ENCODE results near the gene ARHGAP21.
"Not testable (repeated sequence)": the region's sequence is repeated elsewhere in the genome, so short reads cannot be mapped to it uniquely, and the experiment has no call there.

The ARHGAP21 gene

DNA sequence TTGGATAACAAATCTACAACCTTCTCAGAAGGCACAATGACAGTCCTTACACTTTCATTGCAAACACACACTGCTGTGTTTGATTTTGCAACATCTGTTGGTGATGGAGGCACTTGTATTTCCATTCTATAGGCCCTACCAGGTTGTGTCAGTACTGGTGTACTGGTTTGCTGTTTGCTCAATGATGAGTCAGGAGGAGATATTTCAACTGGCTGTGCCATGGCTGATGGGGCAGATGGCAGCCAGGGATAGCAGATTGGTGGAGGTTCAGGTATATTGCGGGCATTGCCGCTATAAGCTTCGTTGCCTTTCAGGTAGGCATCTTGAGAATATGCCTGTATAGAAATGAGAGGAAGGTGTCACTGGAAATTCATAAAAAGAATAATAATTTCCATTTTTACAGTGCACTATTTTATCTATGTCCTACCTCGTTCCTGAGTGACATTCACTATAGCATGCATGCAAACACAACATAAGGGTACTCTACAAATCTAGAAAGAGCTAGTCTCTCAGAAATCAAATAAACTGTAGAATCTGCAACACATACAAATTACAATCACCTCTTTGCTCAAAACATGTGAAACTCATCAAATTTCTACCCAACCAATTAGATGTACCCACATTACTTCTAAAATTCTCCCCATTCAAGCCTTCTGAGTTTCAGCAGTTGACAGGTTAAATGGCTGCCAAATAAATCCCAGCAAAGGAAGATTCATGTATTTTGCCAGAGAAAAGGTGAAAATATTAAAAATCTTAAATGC, 102.5 kb downstream of the ARHGAP21 start:
- DNase-seq: not testable (repeated sequence)

DNA sequence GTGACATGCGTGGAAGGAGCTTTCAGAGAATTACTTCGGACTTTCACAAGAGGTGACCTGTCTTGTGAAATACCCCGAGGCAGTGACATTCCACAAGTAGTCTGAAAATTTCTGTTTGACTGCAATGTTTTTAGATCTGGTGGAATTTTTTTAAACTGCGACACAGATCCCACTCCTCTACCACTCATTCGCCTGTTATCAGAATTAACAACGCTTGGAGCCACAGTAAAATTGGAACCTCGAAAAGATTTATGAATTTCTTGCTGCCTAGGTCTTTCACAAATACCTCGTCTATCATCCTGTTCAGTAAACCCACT, 103.7 kb downstream of the ARHGAP21 start:
- not testable (repeated sequence) for DNase-seq

DNA sequence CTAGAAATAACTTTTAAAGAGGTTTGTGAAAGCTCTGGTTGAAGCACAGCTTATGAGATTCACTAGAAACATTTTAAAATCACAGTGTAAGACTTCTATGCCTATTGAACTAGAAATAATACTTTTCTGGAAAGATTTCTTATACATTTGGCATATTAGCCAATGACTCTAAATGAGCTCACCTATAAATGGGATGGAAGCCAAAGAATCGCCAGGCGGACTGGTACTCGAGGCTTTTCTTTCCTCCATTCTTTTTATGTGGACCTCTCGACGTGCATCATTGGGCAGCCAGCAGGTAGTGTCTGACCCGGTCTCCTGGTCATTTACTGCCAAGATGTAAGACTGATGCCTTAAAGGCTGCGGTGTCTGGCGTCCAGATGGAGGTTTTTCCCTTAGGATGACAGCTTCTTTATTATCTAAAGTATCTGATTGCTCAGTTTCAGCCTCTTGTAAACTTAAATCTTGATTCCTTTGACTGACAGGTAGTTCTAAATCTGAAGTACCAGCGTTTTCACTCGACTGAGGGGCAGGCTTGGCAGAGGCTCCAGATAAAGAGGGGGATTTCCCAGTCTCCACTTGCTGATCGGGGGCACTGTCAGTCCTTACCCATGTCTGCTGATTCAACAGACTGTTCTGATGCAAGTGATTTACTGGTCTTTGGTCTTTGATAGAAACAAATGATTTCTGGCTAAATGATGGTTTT, 104.2 kb downstream of the ARHGAP21 start:
- DNase-seq: not testable (repeated sequence)

DNA sequence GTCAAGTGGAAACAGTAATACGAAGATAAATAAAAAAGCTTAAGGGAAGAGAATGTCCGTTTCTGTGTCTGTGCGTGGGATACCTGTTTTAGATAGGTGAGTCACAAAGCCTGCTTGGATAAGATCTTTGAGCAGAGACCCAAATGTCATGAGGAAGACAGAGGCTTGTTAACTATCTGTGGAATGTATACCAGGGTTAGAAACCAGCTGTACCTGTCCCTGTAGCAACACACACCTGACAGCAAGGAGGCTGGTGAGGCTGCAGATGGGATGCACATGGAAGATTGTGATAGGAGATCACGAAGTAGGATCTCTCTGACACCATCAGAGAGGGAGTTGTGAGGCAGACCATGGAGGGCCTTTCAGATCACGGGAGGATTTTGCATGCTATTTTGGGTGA, 105.3 kb downstream of the ARHGAP21 start:
- DNase-seq: no peak

DNA sequence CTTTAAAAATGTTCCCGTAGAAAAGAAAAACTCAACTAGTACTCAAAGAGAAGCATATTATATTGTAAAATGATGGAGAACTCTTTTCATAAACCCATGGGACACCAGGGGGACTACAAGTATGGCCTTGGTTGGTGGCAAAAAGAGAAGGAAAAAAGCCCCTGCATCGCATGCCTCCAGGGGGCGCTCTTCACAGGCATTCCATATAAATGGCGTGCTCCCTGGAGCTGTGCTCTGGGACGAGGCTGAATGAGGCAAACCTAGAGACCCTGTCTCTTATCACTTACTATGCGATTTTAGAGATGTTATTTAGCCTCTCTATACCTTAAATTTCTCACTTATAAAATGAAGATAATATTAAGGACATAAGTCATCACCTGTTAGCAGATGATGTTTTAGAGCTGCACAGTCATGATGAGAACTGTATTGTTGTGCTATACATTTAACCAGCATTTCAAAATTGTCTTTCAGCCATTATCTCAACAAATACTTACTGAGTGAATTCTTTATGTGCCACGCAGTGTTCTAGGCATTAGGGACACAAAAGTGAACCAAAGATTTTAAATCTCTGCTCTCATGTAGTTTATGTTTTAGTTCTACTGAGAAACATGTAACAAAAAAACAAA, 105.8 kb downstream of the ARHGAP21 start:
- peak; percentile 67 for DNase-seq

DNA sequence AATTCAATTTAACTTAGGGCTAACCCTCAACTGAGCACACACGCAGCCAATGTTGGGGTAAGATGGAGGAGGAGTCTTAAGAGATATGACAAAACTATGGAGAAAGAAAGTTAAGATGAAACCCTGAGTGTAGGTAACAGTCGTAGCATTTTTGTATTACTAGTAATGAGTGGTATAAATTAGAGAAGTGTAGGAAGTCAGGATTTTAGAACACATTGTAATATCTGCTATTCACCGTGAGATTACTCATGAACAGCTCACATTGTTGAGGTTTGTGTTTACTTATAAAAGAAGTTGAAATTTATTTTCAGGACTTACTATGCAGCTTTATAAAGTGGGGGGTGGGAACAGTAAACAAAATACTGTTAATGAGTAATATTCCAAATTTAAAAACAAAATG, 107.2 kb downstream of the ARHGAP21 start:
- no peak for DNase-seq

DNA sequence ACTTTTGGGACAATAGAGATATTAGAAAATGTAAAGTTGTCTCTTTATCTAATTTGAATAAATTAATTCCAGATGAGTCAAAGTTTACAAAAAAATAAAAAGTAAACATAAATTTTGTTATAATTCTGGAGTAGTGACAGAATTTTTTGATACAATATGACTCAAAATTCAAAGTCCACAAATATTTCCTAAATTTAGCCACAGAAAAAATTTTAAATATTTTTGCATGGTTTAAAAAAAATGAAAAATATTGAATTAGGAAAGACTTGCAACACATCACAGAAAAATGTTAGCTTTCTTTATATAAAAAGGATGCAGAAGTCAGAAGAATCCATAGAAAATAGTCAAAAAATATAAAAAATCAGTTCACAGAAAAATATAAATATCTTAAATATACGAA, 117.7 kb downstream of the ARHGAP21 start:
- no peak for DNase-seq

DNA sequence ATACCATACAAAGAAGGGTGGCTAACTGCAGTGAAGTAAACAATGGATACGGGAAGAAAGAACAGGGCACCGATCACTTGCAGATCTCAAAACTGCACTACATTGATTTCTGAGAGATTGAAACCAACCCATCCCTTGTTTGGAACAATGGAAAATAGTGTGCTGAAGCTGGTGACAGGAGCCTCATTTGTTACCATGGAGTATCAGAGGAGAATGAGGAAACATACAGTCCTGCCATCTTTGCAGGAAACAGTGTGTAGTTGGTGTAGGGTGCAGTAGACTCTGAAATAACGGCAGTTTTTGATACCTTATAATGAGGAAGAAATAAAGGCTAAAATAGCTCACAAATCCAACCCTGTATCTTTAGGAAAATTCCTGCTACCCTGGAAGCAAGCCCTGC, 118.5 kb downstream of the ARHGAP21 start:
- DNase-seq: no peak

DNA sequence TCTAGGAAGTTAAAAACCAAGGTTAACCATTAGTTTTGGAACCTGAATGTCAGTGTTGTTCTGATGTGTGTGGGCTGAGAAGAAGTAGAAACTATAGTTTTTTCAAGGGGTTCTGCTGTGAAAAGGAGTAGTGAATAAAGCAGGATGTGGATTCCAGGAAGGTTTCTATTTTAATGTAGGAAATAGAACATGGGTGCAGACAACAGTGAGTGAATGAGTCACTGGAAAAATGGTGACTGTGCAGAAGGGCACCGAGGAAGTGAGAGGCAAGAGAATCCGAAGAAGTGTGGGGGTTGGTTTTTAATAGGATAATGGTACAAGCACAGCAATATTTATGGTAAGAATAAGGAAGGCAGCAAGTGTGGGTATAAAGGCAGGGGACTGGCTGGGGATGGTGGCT, 120.4 kb downstream of the ARHGAP21 start:
- DNase-seq: no peak

DNA sequence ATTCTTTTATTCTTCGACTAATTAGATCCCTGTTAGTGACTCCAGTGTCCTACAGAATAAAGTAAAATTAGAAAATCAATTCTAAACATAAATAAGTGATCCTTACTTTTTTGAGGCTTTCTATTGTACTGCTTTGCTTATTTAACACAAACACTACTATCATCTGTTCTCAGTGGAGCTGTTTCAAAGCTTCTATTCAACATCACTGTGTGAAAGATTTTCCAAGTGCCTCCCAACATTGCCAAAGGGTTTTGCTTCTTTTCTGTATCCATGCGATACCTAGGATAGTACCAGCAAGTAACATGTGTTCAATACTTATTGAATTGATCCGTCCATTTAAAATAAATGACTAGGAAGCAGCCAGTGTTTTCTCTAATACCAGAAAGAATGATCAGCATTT, 125.7 kb downstream of the ARHGAP21 start:
- no peak for DNase-seq

DNA sequence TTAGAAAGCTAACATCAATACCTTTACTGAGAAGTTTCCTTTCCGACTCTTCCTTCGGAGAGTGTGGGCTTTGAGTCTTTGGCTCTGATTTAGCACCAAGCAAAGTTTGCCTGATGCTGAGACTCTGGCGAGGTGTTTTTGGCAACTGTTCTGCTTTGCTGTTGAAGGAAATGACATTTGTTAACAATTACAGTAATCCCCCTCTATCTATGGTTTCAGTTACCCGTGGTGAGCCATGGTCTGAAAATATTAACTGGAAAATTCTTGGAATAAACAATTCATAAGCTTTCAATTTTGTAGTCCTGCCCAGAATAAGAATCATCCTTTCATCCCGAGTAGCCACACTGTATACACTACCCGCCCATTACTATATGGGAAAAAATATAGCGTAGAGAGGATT, 126.3 kb downstream of the ARHGAP21 start:
- no peak for DNase-seq

DNA sequence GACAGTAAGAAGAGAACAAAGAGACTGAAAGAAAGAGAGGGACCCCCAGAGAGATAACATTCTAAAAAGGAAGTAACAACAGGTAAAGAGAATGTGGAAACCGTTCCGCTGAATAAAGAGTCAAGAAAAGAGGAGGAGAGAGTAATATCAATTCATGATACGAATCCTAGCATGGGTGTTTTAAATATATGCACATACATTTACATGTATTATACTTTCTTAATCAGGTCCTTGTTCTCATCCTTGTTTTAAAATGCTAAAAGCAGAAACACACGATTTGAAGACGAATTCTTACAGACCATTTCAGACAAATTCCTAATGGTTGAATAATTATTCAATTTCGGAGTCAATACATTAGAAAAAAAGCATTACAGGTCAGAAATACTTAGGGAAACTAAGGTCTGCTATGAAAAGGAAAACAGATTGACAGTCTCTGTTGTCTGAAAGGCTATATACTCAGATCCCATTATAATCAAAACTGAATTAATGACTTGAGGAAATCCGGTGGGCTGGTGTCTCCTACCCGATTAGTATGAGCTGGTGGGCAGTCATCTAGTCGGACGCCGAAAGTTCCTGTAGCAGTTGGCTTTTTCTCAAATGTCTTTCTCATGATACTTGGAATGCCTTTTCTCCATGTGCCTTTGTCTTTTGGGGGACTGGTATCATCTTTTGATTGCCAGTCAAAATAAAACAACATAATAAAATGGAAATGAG, 127.3 kb downstream of the ARHGAP21 start:
- no peak for DNase-seq

DNA sequence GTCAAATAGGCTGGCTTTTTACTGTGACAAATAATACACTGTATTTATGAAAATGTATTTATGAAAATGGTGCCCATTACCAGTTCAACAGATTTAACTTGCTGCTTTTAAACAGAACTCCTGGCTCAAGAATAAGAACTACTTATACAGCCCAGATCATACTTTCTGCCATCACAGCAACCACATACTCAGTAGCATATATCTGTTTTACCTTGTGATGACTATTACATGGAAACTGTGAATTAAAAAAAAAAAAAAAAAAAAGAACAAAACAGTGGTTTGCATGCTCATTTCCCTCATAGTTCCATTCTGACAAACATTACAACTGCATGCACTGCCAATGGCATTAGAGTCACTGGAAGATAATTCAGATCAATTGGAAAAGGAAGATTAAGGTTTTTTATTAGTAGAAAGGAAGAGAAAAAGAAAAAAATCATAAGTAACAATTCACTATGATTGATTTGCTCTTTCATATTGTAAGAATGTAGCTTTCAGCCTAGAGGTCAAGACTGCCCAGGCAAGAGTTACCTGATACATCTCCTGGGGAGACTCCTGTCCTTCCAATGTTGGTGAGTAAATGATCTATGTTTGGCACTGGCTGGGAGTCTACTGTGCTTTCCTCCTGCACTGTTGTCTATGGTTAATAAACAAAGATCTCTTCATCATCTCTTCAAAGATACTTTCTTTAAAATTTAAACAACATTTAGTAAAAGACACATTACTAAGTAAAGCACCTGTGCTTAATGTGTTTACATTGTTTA, 132.8 kb downstream of the ARHGAP21 start:
- DNase-seq: no peak

DNA sequence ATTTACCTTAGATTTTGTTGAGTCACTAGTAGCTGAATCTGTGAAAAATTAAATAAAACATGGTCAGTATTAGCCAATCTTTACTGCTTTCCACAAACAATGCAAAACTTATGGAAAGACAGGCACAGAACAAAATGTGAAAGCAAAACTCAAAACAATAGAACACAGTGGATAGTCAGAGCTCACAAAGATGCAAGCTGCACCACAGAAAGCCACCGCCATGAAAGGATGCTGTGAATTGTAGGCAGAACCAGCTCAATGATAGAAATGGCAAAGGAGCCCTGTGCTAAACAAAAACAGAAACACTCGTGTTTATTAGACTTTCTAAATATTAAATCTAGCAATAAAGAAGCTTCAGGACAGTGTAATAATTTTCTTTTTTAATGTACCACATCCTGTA, 134.4 kb downstream of the ARHGAP21 start:
- no peak for DNase-seq

DNA sequence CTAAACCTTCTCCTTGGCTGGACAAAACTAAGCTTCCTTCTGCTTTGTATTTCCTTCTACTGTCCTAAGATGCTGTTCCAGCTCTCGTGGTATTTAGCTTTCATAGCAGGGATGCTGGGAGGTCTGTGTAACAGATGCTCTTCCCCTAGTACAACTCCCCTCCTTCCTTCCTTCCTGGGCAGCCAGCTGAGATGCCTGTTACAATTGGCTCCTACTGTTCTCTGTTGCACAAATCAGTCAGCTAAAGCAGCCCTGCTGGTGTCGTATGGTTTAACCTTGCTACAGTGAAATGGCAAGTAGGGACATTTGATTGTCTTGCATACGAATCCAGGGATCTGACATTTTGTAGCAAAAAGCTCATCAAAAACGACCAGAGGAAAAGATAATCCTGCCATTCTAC, 143.8 kb downstream of the ARHGAP21 start:
- DNase-seq: no peak

DNA sequence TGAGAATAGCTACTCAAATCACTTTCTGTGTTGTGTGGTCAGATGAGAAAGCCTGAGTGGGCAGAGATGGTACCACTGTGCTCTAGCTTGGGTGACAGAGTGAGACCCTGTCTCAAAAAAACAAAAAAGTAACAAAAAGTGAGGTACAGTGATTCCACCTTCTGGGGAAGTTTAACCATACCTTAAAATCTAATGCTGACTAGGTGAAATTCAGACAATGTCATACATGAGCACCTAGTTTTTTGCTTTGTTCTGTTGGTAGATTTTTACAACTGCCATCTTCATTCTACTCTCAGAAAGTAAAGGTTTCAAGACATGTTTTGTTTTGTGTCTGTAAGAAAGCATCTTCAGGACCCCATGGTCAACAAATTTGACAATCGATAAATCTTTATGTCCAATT, 144.2 kb downstream of the ARHGAP21 start:
- DNase-seq: no peak

DNA sequence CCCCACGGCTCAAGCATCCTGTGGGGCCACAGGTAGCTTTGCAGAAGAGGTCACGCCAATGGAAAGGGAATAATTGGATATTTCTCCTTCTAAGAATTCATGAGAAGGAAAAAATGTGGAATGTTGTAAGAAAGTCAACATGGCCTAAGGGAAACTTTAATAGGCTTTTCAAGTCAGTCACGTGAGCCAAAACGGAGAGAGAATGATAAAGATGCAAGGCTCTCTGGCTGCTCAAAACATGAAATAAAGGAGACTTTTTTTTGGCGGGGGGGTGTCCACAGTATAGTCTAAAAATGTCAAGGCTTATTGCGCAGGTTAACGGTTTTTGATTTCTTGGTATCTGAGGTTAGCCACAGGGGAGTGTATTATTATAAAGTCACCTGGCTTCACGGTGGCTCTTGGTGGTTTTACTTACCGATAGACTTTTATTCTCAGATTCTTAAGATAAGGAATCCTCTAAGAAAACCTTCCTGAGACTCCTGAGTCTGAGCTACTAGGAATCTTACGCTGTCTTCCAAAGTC, 148.1 kb downstream of the ARHGAP21 start:
- DNase-seq: no peak

DNA sequence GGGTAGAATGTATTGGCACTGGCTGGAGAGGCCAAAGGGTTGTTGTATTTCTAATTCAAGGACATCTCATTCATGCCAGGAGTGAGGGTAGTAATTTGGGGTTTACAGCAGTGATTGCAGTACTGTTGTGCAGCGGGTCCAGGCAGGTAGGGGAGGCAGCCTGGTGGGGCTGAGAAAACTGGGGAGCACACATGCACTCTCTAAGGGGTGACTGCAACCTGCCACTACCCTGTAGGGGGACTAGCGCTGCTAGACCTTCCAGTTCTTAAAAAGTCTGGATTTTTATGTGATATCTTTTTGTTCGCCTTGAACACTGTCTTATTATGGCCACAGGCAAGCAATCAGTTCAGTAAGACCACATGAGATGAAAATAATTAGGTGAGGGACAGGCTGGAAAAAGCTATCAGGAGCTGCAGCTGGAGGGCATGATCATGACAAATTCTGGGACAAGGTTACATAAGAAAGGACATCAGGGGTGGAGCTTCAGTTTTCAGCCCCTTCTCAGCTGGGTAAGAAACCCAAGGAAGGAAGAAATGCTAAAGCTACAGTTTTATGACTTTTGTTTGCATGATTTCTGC, 149.0 kb downstream of the ARHGAP21 start:
- no peak for DNase-seq

DNA sequence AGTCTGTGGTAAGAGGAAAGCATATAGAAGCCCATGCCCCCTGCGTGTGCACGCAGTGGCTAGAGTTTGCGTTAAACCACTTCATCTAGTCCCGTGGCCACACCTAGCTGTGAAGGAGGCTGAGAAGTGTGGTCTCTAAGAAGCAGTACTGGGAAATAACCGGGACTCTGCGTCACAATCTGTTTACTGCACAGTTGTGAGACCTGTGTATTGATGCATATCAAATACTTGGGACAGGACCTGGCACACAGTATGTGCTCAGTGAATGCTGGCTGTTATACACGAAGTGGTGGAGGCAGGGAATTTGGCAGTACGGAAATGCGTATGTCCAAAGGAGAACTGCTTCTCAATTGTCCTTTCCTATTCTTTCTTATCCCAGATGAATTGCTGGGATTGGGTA, 149.5 kb downstream of the ARHGAP21 start:
- DNase-seq: no peak

DNA sequence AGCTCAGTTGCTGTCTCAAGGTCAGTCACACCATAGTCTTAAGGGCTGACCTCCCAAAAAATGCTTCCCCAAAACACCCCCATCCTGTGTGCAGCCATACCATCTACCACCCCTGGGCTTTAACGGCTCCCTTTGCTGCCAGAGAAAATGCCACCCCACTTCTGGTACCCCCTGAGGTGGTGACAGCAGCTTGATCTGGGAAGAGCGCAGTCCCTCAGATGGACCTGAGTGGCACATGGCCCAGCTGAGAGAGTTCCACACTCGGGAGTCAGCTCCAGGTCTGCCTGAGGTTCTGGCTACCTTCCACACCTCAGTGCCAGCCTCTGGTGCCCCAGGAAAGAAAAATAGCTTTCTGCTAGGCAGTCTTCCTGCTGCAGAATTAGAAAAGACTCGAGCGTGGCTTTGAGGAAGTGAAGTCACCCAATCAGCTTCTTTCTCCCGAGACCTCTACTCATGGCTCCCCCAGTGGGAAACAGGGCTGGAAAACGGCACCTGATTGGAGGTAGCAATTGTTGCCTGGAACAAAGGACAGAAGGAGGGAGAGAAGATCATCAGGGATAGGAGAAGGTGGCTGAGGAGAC, 151.7 kb downstream of the ARHGAP21 start:
- DNase-seq: no peak

DNA sequence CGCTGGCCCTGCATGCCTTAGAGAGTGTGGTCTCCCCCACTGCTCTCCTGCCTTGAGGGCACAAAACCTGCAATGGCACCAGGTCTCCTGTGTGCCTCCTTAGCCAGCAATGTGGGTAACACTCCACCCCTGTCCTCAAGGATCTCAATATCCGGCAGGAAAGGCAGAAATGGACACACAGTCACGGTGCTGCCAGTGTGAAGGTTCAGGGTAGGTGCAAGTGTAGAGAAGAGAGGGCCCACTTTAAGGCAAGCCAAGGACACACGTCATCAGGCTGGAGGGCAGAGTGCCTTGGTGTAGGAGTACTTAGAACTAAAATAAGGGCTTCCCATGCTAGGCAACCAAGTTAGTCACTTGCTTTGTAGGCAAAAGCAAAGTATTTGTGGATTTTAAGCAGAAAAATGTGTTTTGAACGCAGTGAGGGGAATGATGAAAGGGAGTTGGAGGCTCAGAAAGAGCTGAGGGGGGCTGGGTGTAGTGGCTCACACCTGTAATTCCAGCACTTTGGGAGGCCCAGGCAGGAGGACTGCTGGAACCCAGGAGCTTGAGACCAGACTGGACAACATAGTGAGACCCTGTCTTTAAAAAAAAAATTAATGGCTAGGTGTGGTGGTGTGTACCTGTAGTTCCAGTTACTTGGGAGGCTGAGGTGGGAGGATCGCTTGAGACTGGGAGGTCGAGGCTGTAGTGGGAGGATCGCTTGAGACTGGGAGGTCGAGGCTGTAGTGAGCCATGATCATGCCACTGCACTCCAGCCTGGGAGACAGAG, 152.8 kb downstream of the ARHGAP21 start:
- DNase-seq: no peak
